Activated naive CD4-positive, alpha-beta T cell treated with anti-CD3 and anti-CD28 coated beads, Interleukin-2, amount 10 ng/mL, durations not matched to agents 7 days and 5 days (primary cell): ENCODE data around the gene SESN1.
"Not testable (repeated sequence)": the region's sequence is repeated elsewhere in the genome, so short reads cannot be mapped to it uniquely, and the experiment has no call there.

ENCODE experiments used
- CTCF ChIA-PET: fragments of 350-600 bp; sonication (Branson Sonifier 250); formaldehyde crosslinking; loops from one replicate; lab custom pipeline; 2021; ENCODE audit warnings: antibody characterized with exemption; lab: Charles Lee
- DNase-seq: peaks from one replicate; pipeline ENCODE4 v3.0.0-alpha.2; 2020
- H3K27ac Mint-ChIP-seq: one replicate; pipeline ENCODE4 v1.8.0; 2021; ENCODE audit warnings: mild to moderate bottlenecking, moderate library complexity, mixed read lengths
- H3K27me3 Mint-ChIP-seq: one replicate; pipeline ENCODE4 v1.8.0; 2021; ENCODE audit warnings: mild to moderate bottlenecking, mixed read lengths
- H3K36me3 Mint-ChIP-seq: one replicate; pipeline ENCODE4 v1.8.0; 2021; ENCODE audit warnings: mixed read lengths
- H3K4me1 Mint-ChIP-seq: one replicate; pipeline ENCODE4 v1.8.0; 2021; ENCODE audit warnings: mixed read lengths
- H3K4me3 Mint-ChIP-seq: one replicate; pipeline ENCODE4 v1.8.0; 2021; ENCODE audit warnings: mild to moderate bottlenecking, moderate library complexity, mixed read lengths
- H3K9me3 Mint-ChIP-seq: one replicate; pipeline ENCODE4 v1.8.0; 2021; ENCODE audit warnings: mixed read lengths

Gene SESN1

GRCh38 chr6:108983151-108983550, 111.5 kb downstream of the SESN1 start:
- Mint-ChIP-seq H3K4me1 (peaks cover 3% of the 10 kb centered on the region), H3K27ac (no peak overlapping the region), H3K36me3 (peaks cover 13% of the 10 kb centered on the region), H3K4me3 (no peak overlapping the region), H3K27me3 (no peaks in the 10 kb centered on the region), H3K9me3 (peaks cover 10% of the 10 kb centered on the region)
- CTCF ChIA-PET = no interaction called here
- DNase-seq = no peak

GRCh38 chr6:108982154-108983113, 112.2 kb downstream of the SESN1 start:
- peaks cover 10% of the 10 kb centered on the region for H3K9me3 Mint-ChIP-seq
- H3K36me3 Mint-ChIP-seq = peaks cover 9% of the 10 kb centered on the region
- peaks cover 6% of the 10 kb centered on the region for H3K4me1 Mint-ChIP-seq
- no peak overlapping the region for H3K27ac Mint-ChIP-seq
- H3K27me3 Mint-ChIP-seq = no peaks in the 10 kb centered on the region
- H3K4me3 Mint-ChIP-seq = no peak overlapping the region
- no peak for DNase-seq
- CTCF ChIA-PET = no interaction called here

- H3K27me3 Mint-ChIP-seq, H3K4me3 Mint-ChIP-seq, CTCF ChIA-PET, H3K36me3 Mint-ChIP-seq, H3K4me1 Mint-ChIP-seq, H3K27ac Mint-ChIP-seq, DNase-seq: not testable (repeated sequence)
- H3K9me3 Mint-ChIP-seq = peaks cover 20% of the 10 kb centered on the region
These were observed 116.0 kb downstream of the SESN1 start for GRCh38 chr6:108978638-108979037.

GRCh38 chr6:108974201-108974600, 120.4 kb downstream of the SESN1 start:
- no peaks in the 10 kb centered on the region for H3K36me3 Mint-ChIP-seq
- peaks cover 14% of the 10 kb centered on the region for H3K4me1 Mint-ChIP-seq
- H3K9me3 Mint-ChIP-seq = peaks cover 12% of the 10 kb centered on the region
- H3K27ac Mint-ChIP-seq = no peak overlapping the region
- H3K4me3 Mint-ChIP-seq = no peak overlapping the region
- peaks cover 4% of the 10 kb centered on the region for H3K27me3 Mint-ChIP-seq
- CTCF ChIA-PET = no interaction called here
- no peak for DNase-seq

- Mint-ChIP-seq H3K27me3 (peaks cover 4% of the 10 kb centered on the region), H3K4me1 (peaks cover 13% of the 10 kb centered on the region), H3K4me3 (no peak overlapping the region), H3K27ac (no peak overlapping the region), H3K9me3 (no peaks in the 10 kb centered on the region), H3K36me3 (no peaks in the 10 kb centered on the region)
- no peak for DNase-seq
- CTCF ChIA-PET = no interaction called here
These were observed 124.9 kb downstream of the SESN1 start for GRCh38 chr6:108969776-108970175.

- H3K36me3 Mint-ChIP-seq = no peaks in the 10 kb centered on the region
- DNase-seq = no peak
- peaks cover 13% of the 10 kb centered on the region for H3K4me1 Mint-ChIP-seq
- H3K4me3 Mint-ChIP-seq = no peak overlapping the region
- CTCF ChIA-PET = interaction anchor here (0.8 to 1.1 kb wide), 2 partner anchors 52 to 1205 kb away, joined by 3 read pairs; no protein-coding TSS in a partner anchor
- H3K9me3 Mint-ChIP-seq = no peaks in the 10 kb centered on the region
- peaks cover 4% of the 10 kb centered on the region for H3K27me3 Mint-ChIP-seq
- H3K27ac Mint-ChIP-seq = no peak overlapping the region
These were observed 126.0 kb downstream of the SESN1 start for GRCh38 chr6:108968325-108969316.

GRCh38 chr6:108966855-108967755, 127.5 kb downstream of the SESN1 start:
- no peaks in the 10 kb centered on the region for H3K27me3 Mint-ChIP-seq
- H3K4me3 Mint-ChIP-seq = no peak overlapping the region
- H3K27ac Mint-ChIP-seq = no peak overlapping the region
- CTCF ChIA-PET = no interaction called here
- no peaks in the 10 kb centered on the region for H3K36me3 Mint-ChIP-seq
- no peak for DNase-seq
- H3K9me3 Mint-ChIP-seq = no peaks in the 10 kb centered on the region
- H3K4me1 Mint-ChIP-seq = peaks cover 13% of the 10 kb centered on the region

GRCh38 chr6:108966251-108966650, 128.4 kb downstream of the SESN1 start:
- H3K4me3 Mint-ChIP-seq = no peak overlapping the region

GRCh38 chr6:108961985-108962384, 132.7 kb downstream of the SESN1 start:
- CTCF ChIA-PET = interaction anchor here (1.0 kb wide), 1 partner anchor 19 kb away, joined by 4 read pairs; no protein-coding TSS in a partner anchor
- DNase-seq = no peak
- H3K4me3 Mint-ChIP-seq = no peak overlapping the region
- no peak overlapping the region for H3K27ac Mint-ChIP-seq
- no peaks in the 10 kb centered on the region for H3K9me3 Mint-ChIP-seq
- H3K27me3 Mint-ChIP-seq = peaks cover 4% of the 10 kb centered on the region
- H3K36me3 Mint-ChIP-seq = no peaks in the 10 kb centered on the region
- peaks cover 17% of the 10 kb centered on the region for H3K4me1 Mint-ChIP-seq

More at GRCh38 chr6:108966251-108966650, 128.4 kb downstream of the SESN1 start:
- H3K4me1 Mint-ChIP-seq = peaks cover 8% of the 10 kb centered on the region
- no peak overlapping the region for H3K27ac Mint-ChIP-seq
- CTCF ChIA-PET = no interaction called here
- H3K9me3 Mint-ChIP-seq = no peaks in the 10 kb centered on the region
- no peaks in the 10 kb centered on the region for H3K27me3 Mint-ChIP-seq
- H3K36me3 Mint-ChIP-seq = no peaks in the 10 kb centered on the region
- DNase-seq = no peak

GRCh38 chr6:108961077-108961476, 133.6 kb downstream of the SESN1 start:
- H3K36me3 Mint-ChIP-seq = no peaks in the 10 kb centered on the region
- no peak overlapping the region for H3K27ac Mint-ChIP-seq
- H3K4me3 Mint-ChIP-seq = no peak overlapping the region
- no peak for DNase-seq
- H3K4me1 Mint-ChIP-seq = peaks cover 18% of the 10 kb centered on the region
- CTCF ChIA-PET = interaction anchor here (1.0 kb wide), 1 partner anchor 18 kb away, joined by 4 read pairs; no protein-coding TSS in a partner anchor
- no peaks in the 10 kb centered on the region for H3K9me3 Mint-ChIP-seq
- H3K27me3 Mint-ChIP-seq = peaks cover 4% of the 10 kb centered on the region

GRCh38 chr6:108960601-108961000, 134.0 kb downstream of the SESN1 start:
- CTCF ChIA-PET = no interaction called here
- Mint-ChIP-seq H3K27ac (no peak overlapping the region), H3K4me1 (peaks cover 22% of the 10 kb centered on the region), H3K9me3 (no peaks in the 10 kb centered on the region), H3K36me3 (no peaks in the 10 kb centered on the region), H3K4me3 (no peak overlapping the region), H3K27me3 (peaks cover 4% of the 10 kb centered on the region)
- DNase-seq = no peak

- no peak overlapping the region for H3K27ac Mint-ChIP-seq
- H3K4me3 Mint-ChIP-seq = no peak overlapping the region
- peaks cover 27% of the 10 kb centered on the region for H3K4me1 Mint-ChIP-seq
- no peaks in the 10 kb centered on the region for H3K9me3 Mint-ChIP-seq
- no peak for DNase-seq
- CTCF ChIA-PET = no interaction called here
- peaks cover 4% of the 10 kb centered on the region for H3K27me3 Mint-ChIP-seq
- H3K36me3 Mint-ChIP-seq = no peaks in the 10 kb centered on the region
These were observed 134.6 kb downstream of the SESN1 start for GRCh38 chr6:108959972-108960582.
